NCI-H345 treated with DMSO at 0.1 percent for 48 hours (cell line): Measurements from ENCODE around the gene COL19A1.
"Not testable (repeated sequence)": the region's sequence is repeated elsewhere in the genome, so short reads cannot be mapped to it uniquely, and the experiment has no call there.

Source experiments
- DNase-seq: peaks from one replicate; lab custom pipeline; 2025; ENCODE audit not compliant: unreplicated experiment; lab: John Stamatoyannopoulos, UW

COL19A1 gene

GRCh38 chr6:69866351-69866769 lies at the start of gene COL19A1:
TSS of gene COL19A1 (plus strand) at chr6:69866556. CDS start at chr6:69879568, 13,012 bp downstream.
- DNase-seq: no peak

- DNase-seq: no peak
Observed at GRCh38 chr6:69816569-69816968, 49.8 kb upstream of the COL19A1 start.

- DNase-seq: no peak
Observed at GRCh38 chr6:69817358-69817757, 49.0 kb upstream of the COL19A1 start.

GRCh38 chr6:69818223-69818930 lies 48.0 kb upstream of the COL19A1 start:
- no peak for DNase-seq

- DNase-seq: no peak
Observed at GRCh38 chr6:69819138-69819537, 47.2 kb upstream of the COL19A1 start.

- DNase-seq: no peak
Observed at GRCh38 chr6:69820018-69820417, 46.3 kb upstream of the COL19A1 start.

GRCh38 chr6:69820438-69820837 lies 45.9 kb upstream of the COL19A1 start:
- no peak for DNase-seq

- not testable (repeated sequence) for DNase-seq
Observed at GRCh38 chr6:69824355-69824754, 42.0 kb upstream of the COL19A1 start.

GRCh38 chr6:69825904-69826303 lies 40.5 kb upstream of the COL19A1 start:
- no peak for DNase-seq

- no peak for DNase-seq
Observed at GRCh38 chr6:69827276-69827893, 39.0 kb upstream of the COL19A1 start.

GRCh38 chr6:69832558-69832957 lies 33.8 kb upstream of the COL19A1 start:
- DNase-seq: no peak

GRCh38 chr6:69835414-69836179 lies 30.8 kb upstream of the COL19A1 start:
- peak; percentile 57 for DNase-seq

- DNase-seq: no peak
Observed at GRCh38 chr6:69841862-69842261, 24.5 kb upstream of the COL19A1 start.

GRCh38 chr6:69843189-69843588 lies 23.2 kb upstream of the COL19A1 start:
- no peak for DNase-seq

GRCh38 chr6:69846312-69846711 lies 20.0 kb upstream of the COL19A1 start:
- no peak for DNase-seq

- DNase-seq: no peak
Observed at GRCh38 chr6:69846770-69847491, 19.4 kb upstream of the COL19A1 start.

- DNase-seq: no peak
Observed at GRCh38 chr6:69847492-69847788, 18.9 kb upstream of the COL19A1 start.

GRCh38 chr6:69848552-69848951 lies 17.8 kb upstream of the COL19A1 start:
- no peak for DNase-seq

GRCh38 chr6:69852706-69853105 lies 13.7 kb upstream of the COL19A1 start:
- DNase-seq: no peak

GRCh38 chr6:69861986-69862385 lies 4.4 kb upstream of the COL19A1 start:
- no peak for DNase-seq

- DNase-seq: no peak
Observed at GRCh38 chr6:69863766-69864165, 2.6 kb upstream of the COL19A1 start.

GRCh38 chr6:69865126-69865525 lies 1.2 kb upstream of the COL19A1 start:
- no peak for DNase-seq
